ENCODE measurements around the gene ASIC5.

- TF ChIP-seq CTCF (IDR thresholded peaks at IDR 0.05) (no peak), POLR2A (IDR thresholded peaks at IDR 0.05) (no peak)
These were observed 11.4 kb downstream of the ASIC5 start for GRCh38 chr4:155854582-155855226.
